Measurements from ENCODE around the gene TMEM41B.
"Not testable (repeated sequence)": the region's sequence is repeated elsewhere in the genome, so short reads cannot be mapped to it uniquely, and the experiment has no call there.

Gene TMEM41B

GRCh38 chr11:9259981-9260837 is 54.2 kb downstream of the TMEM41B start:
- no peak for DNase-seq

DNA sequence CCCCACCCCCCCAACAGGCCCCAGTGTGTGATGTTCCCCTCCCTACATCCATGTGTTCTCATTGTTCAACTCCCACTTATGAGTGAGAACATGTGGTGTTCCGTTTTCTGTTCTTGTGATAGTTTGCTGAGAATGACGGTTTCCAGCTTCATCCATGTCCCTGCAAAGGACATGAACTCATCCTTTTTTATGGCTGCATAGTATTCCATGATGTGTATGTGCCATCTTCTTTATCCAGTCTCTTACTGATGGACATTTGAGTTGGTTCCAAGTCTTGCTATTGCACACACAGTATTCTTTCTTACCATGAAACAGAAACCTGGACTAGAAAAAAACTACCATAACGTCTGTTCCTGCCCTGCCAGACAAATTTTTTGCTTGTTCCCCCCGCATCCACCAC is 56.1 kb downstream of the TMEM41B start:
- not testable (repeated sequence) for DNase-seq

DNA sequence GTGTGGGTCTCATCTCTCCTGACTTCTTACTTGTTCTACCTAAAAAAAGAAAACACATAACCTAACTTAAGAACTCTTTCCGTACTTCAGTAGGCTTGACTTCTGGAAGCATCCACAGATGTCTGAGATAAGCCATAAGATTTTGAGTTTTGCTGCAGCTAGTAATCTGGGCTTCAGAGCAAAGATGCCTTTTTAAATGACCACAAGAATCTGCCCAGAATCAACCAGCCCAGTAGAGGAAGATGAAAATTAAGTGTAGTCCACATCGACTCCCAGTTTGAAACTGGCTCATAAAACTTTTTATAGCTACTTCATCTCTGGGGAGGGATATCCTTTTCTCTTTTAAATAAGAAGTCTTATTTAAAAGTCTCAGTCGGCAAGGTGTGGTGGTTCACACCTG is 60.0 kb downstream of the TMEM41B start:
- DNase-seq: no peak

- no peak for DNase-seq
Observed at GRCh38 chr11:9253086-9253485, 61.3 kb downstream of the TMEM41B start.

- no peak for DNase-seq
Observed at GRCh38 chr11:9251311-9251710, 63.1 kb downstream of the TMEM41B start.

- peak in 1 of 4 experiments; percentile 13 for DNase-seq
Observed at GRCh38 chr11:9250139-9250582, 64.2 kb downstream of the TMEM41B start.

DNA sequence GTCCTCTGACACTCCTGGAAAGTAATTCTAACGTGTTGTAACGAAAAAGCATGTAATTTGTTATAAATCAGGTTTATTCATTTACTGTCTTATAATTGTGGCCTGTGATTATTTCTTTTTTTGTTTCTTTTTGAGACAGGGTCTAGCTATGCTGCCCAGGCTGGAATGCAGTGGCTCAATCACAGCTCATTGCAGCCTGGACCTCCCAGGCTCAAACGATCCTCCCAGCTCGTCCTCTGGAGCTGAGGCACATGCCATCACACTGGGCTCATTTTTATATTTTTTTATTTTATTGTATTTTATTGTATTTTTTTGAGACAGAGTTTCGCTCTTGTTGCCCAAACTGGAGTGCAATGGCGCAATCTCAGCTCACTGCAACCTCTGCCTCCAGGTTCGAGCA is 65.1 kb downstream of the TMEM41B start:
- DNase-seq: no peak

- DNase-seq: no peak
Observed at GRCh38 chr11:9247863-9248262, 66.5 kb downstream of the TMEM41B start.

DNA sequence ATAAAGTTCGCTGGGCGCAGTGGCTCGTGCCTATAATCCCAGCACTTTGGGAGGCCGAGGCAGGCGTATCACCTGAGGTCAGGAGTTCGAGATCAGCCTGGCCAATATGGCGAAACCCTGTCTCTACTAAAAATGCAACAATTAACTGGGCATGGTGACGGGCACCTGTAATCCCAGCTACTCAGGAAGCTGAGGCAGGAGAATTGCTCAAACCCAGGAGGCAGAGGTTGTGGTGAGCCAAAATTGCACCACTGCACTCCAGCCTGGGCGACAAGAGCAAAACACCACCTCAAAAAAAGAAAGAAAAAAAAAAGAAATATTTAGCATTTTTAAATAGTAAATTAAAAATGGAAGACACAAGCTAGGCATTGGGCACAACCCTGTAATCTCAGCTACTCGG is 78.2 kb downstream of the TMEM41B start:
- DNase-seq: not testable (repeated sequence)

- DNase-seq: no peak
Observed at GRCh38 chr11:9232482-9232881, 81.9 kb downstream of the TMEM41B start.

DNA sequence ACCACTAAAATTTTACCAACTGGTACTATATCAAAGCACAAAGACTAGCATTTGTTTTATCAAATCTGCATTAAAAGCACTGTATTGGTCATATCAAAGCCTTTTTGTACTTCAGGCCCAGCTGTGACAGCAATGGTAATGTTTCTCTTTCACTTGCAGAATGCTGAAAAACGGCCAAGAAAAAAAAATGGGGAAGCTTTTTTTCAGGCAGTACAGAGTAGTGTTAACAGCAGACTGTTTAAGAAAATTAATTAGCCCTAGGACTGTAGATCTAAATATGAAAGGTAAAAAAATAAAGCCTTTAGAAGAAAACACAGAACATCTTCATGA is 82.6 kb downstream of the TMEM41B start:
- DNase-seq: peak; percentile 55 to 81 (median 68)

Measured in suppressor macrophage (primary cell).